ENCODE data around the gene ANTXR1.

- TF ChIP-seq POLR2A (IDR thresholded peaks at IDR 0.05) = no peak
- no peak for TF ChIP-seq CTCF (IDR thresholded peaks at IDR 0.05)
Measured at GRCh38 chr2:68993660-68994059, 19.3 kb upstream of the ANTXR1 start.

Measured in uterus (tissue), 2 donors.